Placental pericyte (primary cell): Measurements from ENCODE around the gene SH3BGRL. TPM values are rescaled to one million over a fixed set of nuclear protein-coding genes. Genes with fewer than 3 reads are reported as not detected.

Source experiments
- total RNA-seq: library from RNA; depleted of rRNA; stranded (reverse); fragments of >200 nt; gene quantifications from 2 replicates; pipeline ENCODE4 v1.2.3, GENCODE V29; 2012

SH3BGRL gene
- total RNA-seq: 41.8 and 50.5 TPM in 2 replicates

DNA sequence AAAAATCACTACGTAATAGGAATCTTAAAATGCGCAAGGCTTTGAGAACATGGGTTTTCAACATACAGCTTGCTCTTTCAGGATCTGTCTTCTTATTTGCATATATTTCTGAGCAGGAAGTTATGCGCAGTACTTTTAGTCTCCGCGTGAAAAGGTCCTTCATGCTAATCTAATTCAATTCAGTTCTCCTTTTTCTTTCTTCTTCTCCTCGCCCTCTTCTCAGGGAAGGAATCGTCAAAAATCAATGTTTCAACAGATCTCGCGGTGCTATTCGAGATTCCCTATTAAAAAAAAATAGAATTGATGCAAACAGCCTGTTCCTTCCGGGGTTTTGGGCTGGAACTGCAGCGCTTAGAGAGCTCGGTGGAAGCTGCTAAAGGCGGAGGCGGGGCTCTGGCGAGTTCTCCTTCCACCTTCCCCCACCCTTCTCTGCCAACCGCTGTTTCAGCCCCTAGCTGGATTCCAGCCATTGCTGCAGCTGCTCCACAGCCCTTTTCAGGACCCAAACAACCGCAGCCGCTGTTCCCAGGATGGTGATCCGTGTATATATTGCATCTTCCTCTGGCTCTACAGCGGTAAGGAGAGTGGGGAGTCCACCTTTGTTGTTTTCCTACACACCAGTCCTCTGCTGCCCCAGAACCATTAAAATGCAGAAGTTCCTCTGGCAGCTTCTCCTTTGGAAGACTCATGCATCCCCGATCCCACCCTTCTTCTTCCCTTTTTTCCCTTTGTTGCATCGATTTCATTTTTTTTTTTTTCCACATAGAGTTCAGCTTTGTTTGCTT lies at the start of gene SH3BGRL, which contains the start of gene HMGN5:
Gene SH3BGRL, plus strand, starts transcription at position 432 of the 785 bp plus-strand sequence. Its CDS starts 99 bp downstream, at position 531.
Gene HMGN5, minus strand, starts transcription at position 243 of the 785 bp plus-strand sequence. CDS start 80,364 bp downstream, outside the sequence.

Other genes with a start within 250 kb of the SH3BGRL start
- gene HMGN5, start 189 bp upstream of the SH3BGRL start, total RNA-seq: 1.1 TPM in 2 replicates